SKM-1 treated with dmso at 0.1 percent for 144 hours (cell line): Measurements from ENCODE around the gene F7.

Source experiments
- DNase-seq: peaks from one replicate; lab custom pipeline; 2025; ENCODE audit not compliant: unreplicated experiment; lab: John Stamatoyannopoulos, UW

The F7 gene

GRCh38 chr13:113086031-113086750, 19.4 kb upstream of the F7 start:
- no peak for DNase-seq

DNA sequence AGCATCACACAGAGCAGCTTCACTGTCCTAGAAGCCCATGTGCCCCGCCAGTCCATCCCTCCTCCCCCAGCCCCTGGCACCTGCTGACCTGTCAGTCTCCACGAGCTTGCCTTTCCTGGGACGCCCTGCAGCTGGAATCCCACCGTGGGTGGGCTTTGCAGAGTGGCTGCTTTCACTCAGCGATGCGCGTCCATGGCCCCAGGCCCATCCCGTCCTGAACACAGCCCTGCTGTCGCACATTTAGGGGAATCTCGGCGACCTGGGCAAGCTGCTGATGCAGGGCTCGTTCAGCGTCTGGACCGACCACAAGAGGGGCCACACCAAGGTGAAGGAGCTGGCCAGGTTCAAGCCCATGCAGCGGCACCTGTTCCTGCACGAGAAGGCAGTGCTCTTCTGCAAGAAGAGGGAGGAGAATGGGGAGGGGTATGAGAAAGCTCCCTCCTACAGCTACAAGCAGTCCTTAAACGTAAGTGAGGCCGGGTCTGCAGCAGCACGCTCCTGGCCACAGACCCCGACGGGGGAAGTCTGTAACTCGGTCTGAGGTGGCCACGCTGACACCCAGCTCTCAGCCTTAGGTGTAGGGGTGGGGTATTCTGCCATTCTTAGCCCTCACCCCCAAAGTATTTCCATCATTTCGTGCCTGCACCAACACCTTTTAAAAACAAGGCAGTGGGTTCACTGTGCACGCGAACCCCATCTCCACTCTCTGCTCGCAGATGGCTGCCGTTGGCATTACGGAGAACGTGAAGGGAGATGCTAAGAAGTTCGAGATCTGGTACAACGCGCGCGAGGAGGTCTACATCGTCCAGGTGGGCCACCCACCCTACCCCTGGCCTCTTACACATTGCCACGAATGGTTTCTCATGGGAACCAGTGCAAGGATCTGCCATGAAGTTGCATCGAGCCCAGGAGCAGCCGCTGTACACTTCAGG, 18.3 kb upstream of the F7 start:
- DNase-seq = no peak

GRCh38 chr13:113087923-113088690, 17.5 kb upstream of the F7 start:
- no peak for DNase-seq

- DNase-seq = no peak
Observed at GRCh38 chr13:113088691-113089020, 16.9 kb upstream of the F7 start.

DNA sequence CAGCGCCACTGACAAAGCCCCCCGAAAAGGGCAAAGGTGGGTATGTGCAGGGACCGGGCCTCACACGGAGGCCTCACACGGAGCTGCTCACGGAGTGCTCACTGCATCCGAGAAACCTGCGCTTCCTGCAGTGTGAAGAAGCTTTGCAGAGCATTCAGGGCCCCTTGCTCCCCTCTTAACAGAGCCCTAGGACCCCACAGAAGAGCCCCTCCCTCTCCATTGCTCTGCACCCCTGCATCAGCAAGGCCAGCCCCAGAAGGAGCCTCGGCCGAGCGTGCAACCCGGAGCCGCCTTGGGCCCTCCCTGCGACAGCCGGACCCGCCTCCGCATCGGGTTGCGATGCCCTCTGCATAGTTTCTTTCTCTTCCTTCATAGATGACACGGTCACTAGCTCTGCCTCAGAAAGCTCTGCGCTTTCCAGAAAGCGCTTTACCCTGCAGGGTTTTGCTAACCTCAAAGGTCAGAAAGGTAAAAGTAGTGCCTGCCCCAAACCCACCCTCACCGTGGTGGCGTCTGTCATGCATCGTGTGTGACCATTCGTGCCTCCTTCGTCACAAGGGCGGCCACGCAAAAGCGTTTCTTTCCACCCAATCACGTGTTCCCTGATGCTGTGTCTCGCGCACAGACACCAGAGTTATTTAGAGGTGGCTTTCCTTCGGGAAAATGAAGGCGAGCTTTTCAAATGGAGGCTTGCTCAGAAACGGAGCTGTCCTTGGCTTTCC, 15.7 kb upstream of the F7 start:
- DNase-seq = no peak

DNA sequence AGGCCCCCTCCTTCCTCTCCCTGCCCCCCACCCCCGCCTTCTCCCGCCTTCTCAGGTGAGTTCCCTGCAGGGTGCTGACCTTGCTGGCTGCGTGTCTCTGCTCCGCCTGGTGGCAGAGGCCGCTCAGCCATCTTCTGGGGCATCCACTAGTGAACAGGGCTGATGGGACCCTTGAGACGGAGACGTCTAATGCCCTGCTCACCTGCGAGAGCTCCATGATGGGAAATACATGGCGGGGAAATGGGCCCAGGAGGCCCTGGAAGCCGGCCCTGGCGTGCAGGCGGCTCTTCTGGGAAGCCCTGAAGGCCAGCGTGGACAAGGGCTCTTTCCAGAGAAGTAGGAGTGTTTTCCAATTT, 15.2 kb upstream of the F7 start:
- no peak for DNase-seq

- DNase-seq = no peak
Observed at GRCh38 chr13:113090806-113091205, 14.8 kb upstream of the F7 start.

DNA sequence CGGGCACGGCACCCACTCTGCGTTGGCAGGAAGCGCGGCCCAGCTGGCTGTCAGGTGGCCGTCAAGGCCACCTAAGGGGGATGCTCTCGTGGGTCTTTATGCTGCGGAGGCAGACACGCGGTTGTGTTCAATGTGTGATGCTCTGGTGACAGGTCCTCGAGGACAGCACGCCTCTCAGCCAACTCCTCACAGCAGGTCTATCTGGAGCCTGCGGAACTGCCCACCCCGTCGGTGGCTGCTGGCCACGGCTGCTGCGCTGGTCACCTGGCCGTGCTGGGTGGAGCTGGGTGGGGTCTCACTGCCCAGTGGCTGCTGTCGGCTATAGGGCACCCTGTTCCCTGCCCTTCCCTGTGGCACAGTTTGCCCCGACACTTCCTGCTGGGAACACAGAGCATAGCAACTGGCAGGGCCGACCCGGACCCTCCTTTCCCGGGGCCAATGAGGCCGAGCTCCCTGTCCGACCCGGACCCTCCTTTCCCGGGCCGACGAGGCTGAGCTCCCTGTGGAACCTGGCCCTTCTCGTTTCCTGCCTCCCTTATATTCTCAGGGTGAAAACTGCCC, 14.3 kb upstream of the F7 start:
- DNase-seq = no peak

- DNase-seq = no peak
Observed at GRCh38 chr13:113091891-113092775, 13.5 kb upstream of the F7 start.

- no peak for DNase-seq
Observed at GRCh38 chr13:113092776-113093579, 12.6 kb upstream of the F7 start.

- DNase-seq = no peak
Observed at GRCh38 chr13:113093580-113094409, 11.8 kb upstream of the F7 start.

- no peak for DNase-seq
Observed at GRCh38 chr13:113094410-113094800, 11.2 kb upstream of the F7 start.

DNA sequence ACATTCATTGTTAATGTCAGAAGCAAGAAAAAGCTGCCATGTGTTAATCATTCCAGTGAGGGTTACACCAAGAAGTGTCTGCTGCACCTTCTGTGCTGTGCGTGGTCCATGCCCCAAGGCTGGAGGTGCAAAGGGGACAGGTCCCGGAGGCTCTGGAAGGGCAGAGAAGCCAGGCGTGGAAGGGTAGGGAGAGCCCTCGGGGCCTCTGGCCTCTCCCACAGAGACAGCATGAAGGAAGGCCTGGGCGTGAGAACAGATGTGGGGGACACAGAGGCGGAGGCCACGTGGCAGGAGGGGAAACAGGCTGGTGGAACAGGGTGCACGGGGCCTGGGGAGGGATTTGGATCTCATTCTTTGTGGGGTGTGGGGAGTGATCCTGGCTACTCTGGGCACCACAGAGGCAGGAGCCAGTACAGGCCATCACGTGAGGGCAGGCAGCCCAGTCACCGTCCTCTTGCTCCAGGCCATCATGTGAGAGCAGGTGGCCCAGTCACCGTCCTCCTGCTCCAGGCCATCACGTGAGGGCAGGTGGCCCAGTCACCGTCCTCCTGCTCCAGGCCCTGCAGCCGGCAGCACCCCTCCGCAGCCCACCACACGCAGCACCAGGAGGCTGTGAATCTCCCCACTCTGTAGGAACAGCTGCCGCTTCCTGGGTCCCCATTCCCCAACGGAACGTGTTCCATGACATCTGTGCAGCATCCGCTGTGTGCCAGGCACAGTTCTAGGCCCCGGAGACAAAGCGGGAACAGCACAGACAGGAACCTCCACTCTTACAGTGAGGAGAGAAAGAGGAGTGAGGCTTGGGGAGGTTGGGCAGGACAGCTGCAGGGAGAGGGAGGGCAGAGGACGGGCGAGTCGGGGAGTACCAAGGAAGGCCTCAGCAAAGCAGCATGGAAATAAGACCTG, 10.2 kb upstream of the F7 start:
- DNase-seq = no peak

DNA sequence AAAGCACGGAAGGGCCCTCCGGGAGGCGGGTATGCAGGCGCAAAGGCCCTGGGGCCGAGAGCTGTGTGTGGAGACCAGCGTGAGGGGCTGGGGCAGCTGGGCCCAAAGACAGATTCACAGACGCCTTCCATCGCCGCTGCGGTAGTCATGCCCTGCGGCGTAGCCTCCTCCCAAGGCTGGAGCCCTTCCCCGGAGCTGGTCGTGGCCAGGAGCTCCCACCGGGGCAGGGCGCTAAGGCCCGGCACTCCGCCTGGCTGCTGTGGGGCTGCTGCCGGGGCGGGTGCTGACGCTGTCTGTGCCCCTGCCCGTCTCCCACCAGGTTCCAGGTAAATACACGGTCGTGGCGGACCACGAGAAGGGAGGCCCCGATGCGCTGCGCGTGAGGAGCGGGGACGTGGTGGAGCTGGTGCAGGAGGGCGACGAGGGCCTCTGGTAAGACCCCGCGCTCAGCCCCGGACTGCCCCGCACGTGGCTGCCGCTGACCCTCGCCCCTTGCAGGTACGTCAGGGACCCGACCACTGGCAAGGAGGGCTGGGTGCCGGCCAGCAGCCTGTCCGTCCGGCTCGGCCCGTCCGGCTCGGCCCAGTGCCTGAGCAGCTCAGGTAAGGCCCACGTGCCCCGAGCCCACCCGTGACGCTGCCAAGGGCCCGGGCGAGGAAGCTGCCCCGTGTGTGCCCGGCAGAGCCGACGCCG, 9.4 kb upstream of the F7 start:
- no peak for DNase-seq

GRCh38 chr13:113096745-113097305, 8.8 kb upstream of the F7 start:
- DNase-seq = no peak

- no peak for DNase-seq
Observed at GRCh38 chr13:113097651-113098050, 7.9 kb upstream of the F7 start.
